KMS-11 (cell line): ENCODE measurements around the gene YY1.

Experiments
- H2AFZ ChIP-seq: fragments of 200-600 bp; sonication (generic); 2 replicates; pipeline ENCODE4 v1.6.1; 2016; ENCODE audit warnings: antibody characterized with exemption, mixed run types, low read depth
- H3K27ac ChIP-seq: fragments of 200-600 bp; sonication (generic); 2 replicates; pipeline ENCODE4 v1.6.1; 2016; ENCODE audit warnings: mild to moderate bottlenecking, mixed run types
- H3K27me3 ChIP-seq: fragments of 200-600 bp; sonication (generic); 2 replicates; pipeline ENCODE4 v1.6.1; 2017; ENCODE audit warnings: mild to moderate bottlenecking, low read depth, mixed run types, moderate library complexity; ENCODE audit not compliant: insufficient read depth
- H3K36me3 ChIP-seq: fragments of 200-600 bp; sonication (generic); 2 replicates; pipeline ENCODE4 v1.6.1; 2017; ENCODE audit warnings: mild to moderate bottlenecking, mixed run types; ENCODE audit not compliant: insufficient read depth
- H3K4me1 ChIP-seq: fragments of 200-600 bp; sonication (generic); 2 replicates; pipeline ENCODE4 v1.6.1; 2016; ENCODE audit warnings: mild to moderate bottlenecking, low read depth, mixed run types; ENCODE audit not compliant: poor library complexity, severe bottlenecking
- H3K4me2 ChIP-seq: fragments of 200-600 bp; sonication (generic); 2 replicates; pipeline ENCODE4 v1.7.0; 2016; ENCODE audit warnings: mild to moderate bottlenecking, mixed run types
- H3K4me3 ChIP-seq: fragments of 200-600 bp; sonication (generic); IDR thresholded peaks from 2 replicates; pipeline ENCODE4 v1.6.1; 2017; ENCODE audit warnings: low read depth, low read length, mixed read lengths; ENCODE audit not compliant: insufficient read depth
- H3K79me2 ChIP-seq: fragments of 200-600 bp; sonication (generic); 2 replicates; pipeline ENCODE4 v1.6.1; 2016; ENCODE audit warnings: low read depth, mixed run types; ENCODE audit not compliant: insufficient read depth
- H3K9ac ChIP-seq: fragments of 200-600 bp; sonication (generic); 2 replicates; pipeline ENCODE4 v1.6.1; 2016; ENCODE audit warnings: mild to moderate bottlenecking, mixed run types
- H4K20me1 ChIP-seq: fragments of 200-600 bp; sonication (generic); 2 replicates; pipeline ENCODE4 v1.6.1; 2016; ENCODE audit warnings: mild to moderate bottlenecking, mixed run types; ENCODE audit not compliant: insufficient read depth
- TF ChIP-seq, protein P1 (sequence below): fragments of 200-600 bp; sonication (generic); conservative IDR thresholded peaks from 2 replicates; pipeline ENCODE4 v1.6.1; 2017; ENCODE audit warnings: low read depth, mild to moderate bottlenecking, antibody characterized with exemption, low read length, moderate library complexity, mixed read lengths

Gene YY1

DNA sequence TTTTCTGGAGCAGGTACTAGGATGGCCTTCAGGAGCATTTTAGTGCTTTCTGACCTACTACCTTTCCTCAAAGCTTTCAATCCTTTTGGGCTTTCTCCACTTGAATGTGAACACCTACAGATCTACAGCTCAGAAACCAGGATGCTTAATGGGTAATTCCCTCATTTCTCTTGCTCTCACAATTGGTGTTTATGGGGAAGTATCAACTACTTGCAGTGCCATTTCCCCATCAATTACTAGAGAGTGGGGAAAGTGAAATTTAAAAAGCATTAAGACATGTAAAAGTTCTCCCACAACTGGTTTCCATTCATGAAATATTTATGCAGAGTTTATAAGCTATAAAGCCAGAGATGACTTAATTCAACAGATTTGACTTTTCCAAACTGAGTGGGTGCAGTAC lies 2.1 kb upstream of the YY1 start:
- H4K20me1 ChIP-seq = peaks cover 21% of the 10 kb centered on the region
- no peaks in the 10 kb centered on the region for H3K27me3 ChIP-seq
- no peak overlapping the region for H3K4me3 ChIP-seq
- no peak overlapping the region for H2AFZ ChIP-seq
- H3K27ac ChIP-seq = no peak overlapping the region
- peak overlapping the region; percentile 98; the same call in 1 of the 2 replicates for H3K9ac ChIP-seq
- no peaks in the 10 kb centered on the region for H3K36me3 ChIP-seq
- peak overlapping the region; percentile 67 for H3K4me2 ChIP-seq
- TF ChIP-seq, protein P1, sequence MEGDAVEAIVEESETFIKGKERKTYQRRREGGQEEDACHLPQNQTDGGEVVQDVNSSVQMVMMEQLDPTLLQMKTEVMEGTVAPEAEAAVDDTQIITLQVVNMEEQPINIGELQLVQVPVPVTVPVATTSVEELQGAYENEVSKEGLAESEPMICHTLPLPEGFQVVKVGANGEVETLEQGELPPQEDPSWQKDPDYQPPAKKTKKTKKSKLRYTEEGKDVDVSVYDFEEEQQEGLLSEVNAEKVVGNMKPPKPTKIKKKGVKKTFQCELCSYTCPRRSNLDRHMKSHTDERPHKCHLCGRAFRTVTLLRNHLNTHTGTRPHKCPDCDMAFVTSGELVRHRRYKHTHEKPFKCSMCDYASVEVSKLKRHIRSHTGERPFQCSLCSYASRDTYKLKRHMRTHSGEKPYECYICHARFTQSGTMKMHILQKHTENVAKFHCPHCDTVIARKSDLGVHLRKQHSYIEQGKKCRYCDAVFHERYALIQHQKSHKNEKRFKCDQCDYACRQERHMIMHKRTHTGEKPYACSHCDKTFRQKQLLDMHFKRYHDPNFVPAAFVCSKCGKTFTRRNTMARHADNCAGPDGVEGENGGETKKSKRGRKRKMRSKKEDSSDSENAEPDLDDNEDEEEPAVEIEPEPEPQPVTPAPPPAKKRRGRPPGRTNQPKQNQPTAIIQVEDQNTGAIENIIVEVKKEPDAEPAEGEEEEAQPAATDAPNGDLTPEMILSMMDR = no peak
- H3K4me1 ChIP-seq = peaks cover 49% of the 10 kb centered on the region
- H3K79me2 ChIP-seq = peaks cover 70% of the 10 kb centered on the region

DNA sequence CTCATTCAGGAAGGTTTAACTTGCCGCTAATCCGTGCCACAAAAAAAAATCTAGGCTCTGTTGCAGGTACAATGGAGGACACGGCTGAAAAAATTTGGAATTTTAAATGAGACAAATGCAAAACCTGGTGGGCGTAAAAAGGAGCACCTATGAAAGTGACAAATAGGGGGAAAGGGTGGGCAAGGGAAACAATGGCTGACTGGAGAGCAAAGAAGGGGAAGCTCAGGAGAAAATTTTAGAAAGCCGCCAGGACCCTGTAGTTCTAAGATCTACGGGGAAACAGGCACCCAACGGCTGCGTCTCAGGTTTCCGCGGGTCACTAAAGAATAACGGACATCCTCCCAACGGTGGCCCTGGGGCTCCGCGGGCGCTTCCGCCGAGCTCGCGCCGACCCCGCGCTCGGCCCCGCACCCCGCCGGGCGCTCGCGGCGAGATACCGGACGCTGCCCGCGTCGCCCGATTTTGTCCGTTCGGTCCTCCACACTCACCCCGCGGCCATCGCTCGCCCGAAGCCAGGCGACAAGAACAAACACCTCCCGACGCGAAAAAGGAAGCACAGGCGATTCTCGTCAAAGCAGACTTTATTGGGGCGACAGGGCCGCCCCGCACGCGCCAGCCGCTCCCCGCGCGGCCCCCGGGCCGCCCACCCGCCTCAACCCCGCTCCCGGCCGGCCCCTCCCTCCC lies 1.1 kb upstream of the YY1 start:
- peaks cover 80% of the 10 kb centered on the region for H3K79me2 ChIP-seq
- peak overlapping the region; percentile 97 for H3K27ac ChIP-seq

DNA sequence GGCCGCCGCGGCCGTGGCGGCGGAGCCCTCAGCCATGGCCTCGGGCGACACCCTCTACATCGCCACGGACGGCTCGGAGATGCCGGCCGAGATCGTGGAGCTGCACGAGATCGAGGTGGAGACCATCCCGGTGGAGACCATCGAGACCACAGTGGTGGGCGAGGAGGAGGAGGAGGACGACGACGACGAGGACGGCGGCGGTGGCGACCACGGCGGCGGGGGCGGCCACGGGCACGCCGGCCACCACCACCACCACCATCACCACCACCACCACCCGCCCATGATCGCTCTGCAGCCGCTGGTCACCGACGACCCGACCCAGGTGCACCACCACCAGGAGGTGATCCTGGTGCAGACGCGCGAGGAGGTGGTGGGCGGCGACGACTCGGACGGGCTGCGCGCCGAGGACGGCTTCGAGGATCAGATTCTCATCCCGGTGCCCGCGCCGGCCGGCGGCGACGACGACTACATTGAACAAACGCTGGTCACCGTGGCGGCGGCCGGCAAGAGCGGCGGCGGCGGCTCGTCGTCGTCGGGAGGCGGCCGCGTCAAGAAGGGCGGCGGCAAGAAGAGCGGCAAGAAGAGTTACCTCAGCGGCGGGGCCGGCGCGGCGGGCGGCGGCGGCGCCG lies 381 bp downstream of the YY1 start:
- no peaks in the 10 kb centered on the region for H3K36me3 ChIP-seq
- H2AFZ ChIP-seq = peak overlapping the region; percentile 14; the same call in 1 of the 2 replicates
- peaks cover 80% of the 10 kb centered on the region for H3K79me2 ChIP-seq
- H3K27me3 ChIP-seq = no peaks in the 10 kb centered on the region
- peaks cover 52% of the 10 kb centered on the region for H3K4me1 ChIP-seq
- peak overlapping the region; percentile 82 for H3K27ac ChIP-seq
- TF ChIP-seq, protein P1 = no peak
- peak overlapping the region; percentile 81 for H3K9ac ChIP-seq
- peaks cover 40% of the 10 kb centered on the region for H4K20me1 ChIP-seq
- peak overlapping the region; percentile 36; the same call in 1 of the 2 replicates for H3K4me2 ChIP-seq
- no peak overlapping the region for H3K4me3 ChIP-seq

More for the DNA sequence above, 1.1 kb upstream of the YY1 start:
- Histone ChIP-seq H3K4me2 (peak overlapping the region; percentile 67), H3K4me3 (peak overlapping the region; percentile 48), H3K27me3 (no peaks in the 10 kb centered on the region), H3K9ac (peak overlapping the region; percentile 98), H3K4me1 (peaks cover 58% of the 10 kb centered on the region), H3K36me3 (no peaks in the 10 kb centered on the region), H2AFZ (no peak overlapping the region; the same call in 1 of the 2 replicates), H4K20me1 (peaks cover 26% of the 10 kb centered on the region)
- TF ChIP-seq, protein P1 = no peak

DNA sequence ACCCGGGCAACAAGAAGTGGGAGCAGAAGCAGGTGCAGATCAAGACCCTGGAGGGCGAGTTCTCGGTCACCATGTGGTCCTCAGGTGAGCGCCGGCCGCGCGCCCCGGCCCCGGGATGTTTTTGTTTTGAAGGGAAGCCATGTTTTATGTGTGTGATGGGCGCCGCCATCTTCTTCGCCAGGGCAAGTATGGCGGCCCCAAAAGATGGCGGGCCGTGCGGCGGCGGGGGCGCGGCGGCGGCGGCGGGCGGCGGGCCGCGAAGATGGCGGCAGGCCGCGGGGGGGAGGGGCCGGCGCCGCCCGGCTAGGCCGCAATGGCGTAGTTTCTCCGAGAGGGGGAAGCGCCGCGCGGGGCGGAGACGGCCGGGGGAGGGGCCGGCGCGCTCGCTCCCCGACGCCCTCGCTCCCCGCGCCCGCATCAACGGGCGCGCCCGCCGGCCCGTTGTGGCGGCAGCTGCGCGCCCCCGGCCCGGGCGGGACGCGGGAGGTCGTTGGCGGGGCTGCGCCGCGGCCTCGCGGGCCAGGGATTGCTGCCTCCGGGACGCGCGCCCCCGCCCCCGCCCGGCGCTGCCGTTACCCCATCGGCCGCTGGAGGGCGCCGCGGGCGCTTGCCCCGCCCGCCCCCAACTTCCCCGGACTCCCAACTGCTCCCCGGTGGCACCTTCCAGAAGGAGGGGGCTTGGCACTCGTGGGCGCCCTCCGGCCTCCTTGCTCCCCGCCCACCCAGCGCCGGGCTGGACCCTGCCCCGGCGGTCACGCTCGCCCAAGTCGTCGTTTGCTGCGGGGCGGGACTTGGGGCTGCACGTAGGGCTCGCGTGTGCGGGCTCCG lies 1.1 kb downstream of the YY1 start:
- peak overlapping the region; percentile 81 for H3K9ac ChIP-seq
- no peaks in the 10 kb centered on the region for H3K27me3 ChIP-seq
- peak overlapping the region; percentile 22; the same call in 1 of the 2 replicates for H2AFZ ChIP-seq
- no peaks in the 10 kb centered on the region for H3K36me3 ChIP-seq
- peaks cover 44% of the 10 kb centered on the region for H3K4me1 ChIP-seq
- H4K20me1 ChIP-seq = peaks cover 33% of the 10 kb centered on the region
- peak overlapping the region; percentile 95 for H3K4me2 ChIP-seq
- H3K79me2 ChIP-seq = peaks cover 80% of the 10 kb centered on the region
- TF ChIP-seq, protein P1 = peak; percentile 56
- no peak overlapping the region for H3K4me3 ChIP-seq
- peak overlapping the region; percentile 82 for H3K27ac ChIP-seq
